SIG-M5 treated with dmso at 0.1 percent for 504 hours (cell line): ENCODE data around the gene GATC.
"Not testable (repeated sequence)": the region's sequence is repeated elsewhere in the genome, so short reads cannot be mapped to it uniquely, and the experiment has no call there.

ENCODE experiments used
- DNase-seq: peaks from one replicate; lab custom pipeline; 2025; ENCODE audit not compliant: unreplicated experiment; lab: John Stamatoyannopoulos, UW

Gene GATC

GRCh38 chr12:120432772-120433525 is 13.3 kb upstream of the GATC start:
- DNase-seq: no peak

DNA sequence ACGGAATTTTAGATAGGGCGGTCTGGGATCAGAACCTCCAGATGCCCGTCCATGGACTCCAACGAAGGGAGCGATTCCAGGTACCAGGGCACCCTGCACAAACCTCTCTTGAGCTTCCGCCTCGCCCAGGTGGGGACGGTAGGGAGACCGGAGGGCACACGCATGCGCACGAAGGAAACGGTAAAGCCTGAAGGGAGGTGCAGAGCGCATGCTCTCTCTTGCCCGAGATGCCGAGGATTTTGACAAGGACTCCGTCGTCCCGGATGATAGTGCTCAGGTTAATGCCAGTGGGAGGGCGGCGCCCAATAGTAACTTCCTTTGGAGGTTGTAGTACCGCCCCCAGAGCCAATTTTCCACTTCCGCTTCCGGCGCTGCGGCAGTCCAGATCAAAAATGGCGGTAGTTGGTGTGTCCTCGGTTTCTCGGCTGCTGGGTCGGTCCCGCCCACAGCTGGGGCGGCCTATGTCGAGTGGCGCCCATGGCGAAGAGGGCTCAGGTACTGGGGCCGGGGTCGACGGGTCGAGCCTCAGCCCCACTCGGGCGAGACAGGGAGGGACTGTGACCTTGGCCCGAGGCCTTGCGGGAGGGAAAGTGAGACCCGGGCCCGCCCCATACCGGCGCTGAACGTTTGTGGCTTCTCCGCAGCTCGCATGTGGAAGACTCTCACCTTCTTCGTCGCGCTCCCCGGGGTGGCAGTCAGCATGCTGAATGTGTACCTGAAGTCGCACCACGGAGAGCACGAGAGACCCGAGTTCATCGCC is 8.3 kb upstream of the GATC start, which contains the start of gene COX6A1:
COX6A1 (plus strand) TSS at position 379 of the 760 bp plus-strand sequence; CDS start at position 393, 14 bp downstream.
- DNase-seq: peak; percentile 100

- DNase-seq: no peak
These were observed 7.6 kb upstream of the GATC start for GRCh38 chr12:120438495-120439198.

GRCh38 chr12:120439646-120440247 is 6.5 kb upstream of the GATC start:
- peak; percentile 83 for DNase-seq

GRCh38 chr12:120444676-120445075 is 1.6 kb upstream of the GATC start:
- peak; percentile 21 for DNase-seq

GRCh38 chr12:120446844-120447178 is 567 bp downstream of the GATC start:
- peak; percentile 15 for DNase-seq

- DNase-seq: no peak
These were observed 1.7 kb downstream of the GATC start for GRCh38 chr12:120447992-120448391.

DNA sequence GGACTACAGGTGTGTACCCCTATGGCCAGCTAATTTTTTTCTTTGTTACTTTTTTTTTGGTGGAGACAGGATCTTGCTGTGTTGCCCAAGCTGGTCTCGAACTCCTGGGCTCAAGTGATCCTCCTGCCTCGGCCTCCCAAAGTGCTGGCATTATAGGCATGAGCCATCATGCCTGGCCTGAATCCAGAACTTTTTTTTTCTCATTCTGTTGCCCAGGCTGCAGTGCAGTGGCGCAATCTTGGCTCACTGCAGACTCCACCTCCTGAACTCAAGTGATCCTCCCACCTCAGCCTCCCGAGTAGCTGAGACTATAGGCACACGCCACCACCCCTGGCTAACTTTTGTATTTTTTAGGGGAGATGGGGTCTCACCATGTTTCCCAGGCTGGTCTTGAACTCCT is 6.3 kb downstream of the GATC start:
- not testable (repeated sequence) for DNase-seq

GRCh38 chr12:120453060-120453750 is 7.0 kb downstream of the GATC start:
- DNase-seq: no peak

DNA sequence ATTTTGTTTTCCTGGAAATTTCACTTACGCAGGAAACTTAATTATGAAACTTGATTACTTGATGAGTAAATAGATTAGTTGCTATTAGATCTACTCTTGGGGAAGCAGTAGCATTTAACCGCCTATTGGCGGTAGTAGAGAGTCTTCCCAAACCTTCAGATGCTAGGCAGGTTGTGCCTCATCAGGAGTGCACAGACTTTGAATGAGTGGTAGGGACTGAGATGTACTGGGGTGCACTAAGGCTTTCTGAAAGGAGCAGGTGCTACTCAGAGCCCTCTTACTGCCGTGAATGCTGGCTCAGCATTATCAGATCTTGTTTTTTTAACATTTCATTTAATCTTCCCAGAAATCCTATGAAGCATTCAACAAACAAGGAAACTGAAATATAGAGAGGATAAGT is 7.7 kb downstream of the GATC start:
- peak; percentile 71 for DNase-seq

DNA sequence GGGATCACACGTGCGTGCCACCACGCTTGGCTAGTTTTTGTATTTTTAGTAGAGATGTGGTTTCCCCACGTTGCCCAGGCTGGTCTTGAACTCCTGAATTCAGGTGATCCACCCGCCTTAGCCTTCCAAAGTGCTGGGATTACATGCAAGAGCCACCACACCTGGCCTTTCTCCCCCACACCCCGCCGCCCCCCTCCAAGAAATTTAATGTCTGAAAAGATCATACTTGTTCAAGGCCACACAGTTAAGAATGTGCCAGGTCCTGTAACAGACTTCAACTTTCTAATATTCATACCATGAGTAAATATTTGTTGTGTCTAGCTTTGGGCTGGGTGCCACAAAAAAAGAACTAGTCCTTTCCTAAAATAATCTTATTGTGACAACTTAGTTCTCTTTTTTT is 9.1 kb downstream of the GATC start:
- DNase-seq: no peak

DNA sequence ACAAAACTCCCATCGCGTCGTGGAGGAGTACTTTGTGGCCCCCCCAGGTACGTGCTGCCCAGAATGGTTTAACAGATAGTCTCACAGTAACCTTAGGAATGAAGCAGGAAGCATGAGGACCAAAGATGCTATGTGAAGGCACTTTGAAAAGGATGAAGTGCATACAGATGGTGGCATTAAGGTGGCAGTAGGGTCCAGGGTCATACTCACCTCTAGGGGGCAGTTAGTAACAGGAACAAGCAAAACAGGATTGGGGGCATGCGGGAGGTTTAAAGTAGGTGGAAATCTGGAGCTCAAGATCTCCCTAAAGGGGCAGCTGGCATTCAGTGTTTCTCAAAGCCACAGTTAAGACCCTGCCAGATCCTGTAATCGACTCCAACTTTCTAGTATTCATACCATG is 10.9 kb downstream of the GATC start:
- peak; percentile 31 for DNase-seq

- no peak for DNase-seq
These were observed 13.9 kb downstream of the GATC start for GRCh38 chr12:120460157-120460556.

- no peak for DNase-seq
These were observed 15.9 kb downstream of the GATC start for GRCh38 chr12:120462099-120462640.

- DNase-seq: no peak
These were observed 17.5 kb downstream of the GATC start for GRCh38 chr12:120463712-120464111.

GRCh38 chr12:120465756-120466155 is 19.5 kb downstream of the GATC start:
- no peak for DNase-seq

GRCh38 chr12:120466560-120467315 is 20.5 kb downstream of the GATC start:
- peak; percentile 66 for DNase-seq

DNA sequence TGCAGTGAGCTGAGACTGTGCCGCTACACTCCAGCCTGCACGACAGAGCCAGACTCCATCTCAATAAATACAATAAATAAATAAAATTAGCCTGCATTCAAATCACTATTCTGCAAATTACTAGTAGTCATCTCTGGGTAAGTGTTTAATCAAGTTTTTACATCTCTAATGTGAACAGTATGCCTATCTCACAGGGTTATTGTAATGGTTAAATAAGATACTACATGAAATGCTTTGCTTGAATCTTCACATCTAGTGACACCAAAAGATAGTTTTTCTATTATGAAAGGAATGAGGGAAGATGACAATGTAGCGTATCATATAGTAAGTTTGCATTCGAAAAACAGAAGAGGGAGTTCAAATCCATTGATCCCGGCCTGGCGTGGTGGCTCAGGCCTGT is 21.2 kb downstream of the GATC start:
- no peak for DNase-seq

DNA sequence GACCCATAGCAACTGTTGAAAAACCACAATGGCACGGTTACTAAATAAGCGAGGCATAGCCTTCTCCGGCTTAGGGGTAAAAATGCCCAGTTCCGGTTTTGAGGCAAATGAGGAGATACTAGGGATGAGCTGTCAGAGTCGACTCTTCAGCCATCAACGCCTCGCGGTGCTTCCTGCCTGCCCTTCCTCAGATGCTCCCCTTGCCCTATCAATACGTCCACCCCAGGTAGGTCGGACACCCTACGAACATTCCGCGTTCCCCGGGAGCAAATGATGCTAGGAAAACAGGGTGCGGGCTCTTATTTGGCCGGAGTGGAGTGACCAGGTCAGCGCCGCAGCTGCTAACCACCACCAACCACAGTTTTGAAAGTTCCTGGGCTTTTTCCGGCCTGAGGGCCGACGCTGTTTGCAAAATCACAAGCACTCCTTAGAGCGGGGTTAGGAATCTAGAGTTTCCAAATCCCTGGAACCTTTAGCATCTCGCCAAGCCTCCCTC is 22.1 kb downstream of the GATC start:
- DNase-seq: peak; percentile 81
